Left colon (tissue), 2 donors: ENCODE results near the gene GALNT13. TPM values are rescaled to one million over a fixed set of nuclear protein-coding genes. Genes with fewer than 3 reads are reported as not detected.

Source experiments
- ATAC-seq: fragments of 200-7000 bp; cut with Tn5 transposase; one replicate; pipeline ENCODE4 v1.9.1; 2020; ENCODE audit warnings: mild to moderate bottlenecking, moderate library complexity
- DNase-seq, 2 donors: peaks; one replicate each; pipeline ENCODE4 v3.0.0-alpha.2; 2020
- intact Hi-C, 2 donors: fragments of 100-400 bp; cut with DNase I in 1 of 2; cut with micrococcal nuclease in 1 of 2; formaldehyde crosslinking; loops; one replicate each; pipeline versions ENCODE4 v1.11.2 to v1.14.0; 2022; cut with DNase I, micrococcal nuclease
- total RNA-seq, 2 donors: library from RNA; stranded (reverse); fragmentation: NEBNext Ultra II Directional; extraction: Animal tissue kit (Norgen Biotek cat#: 25700); gene quantifications; one replicate each; pipeline ENCODE4 v1.2.1, GENCODE V29; 2021
- donor health status: DM: no; HTN: no; CAD: no.
- donor health status: DM: yes; HTN: yes; CAD: no.

Gene GALNT13
- total RNA-seq, 2 donors from 2014 or later = 0.31 to 0.50 TPM

DNA sequence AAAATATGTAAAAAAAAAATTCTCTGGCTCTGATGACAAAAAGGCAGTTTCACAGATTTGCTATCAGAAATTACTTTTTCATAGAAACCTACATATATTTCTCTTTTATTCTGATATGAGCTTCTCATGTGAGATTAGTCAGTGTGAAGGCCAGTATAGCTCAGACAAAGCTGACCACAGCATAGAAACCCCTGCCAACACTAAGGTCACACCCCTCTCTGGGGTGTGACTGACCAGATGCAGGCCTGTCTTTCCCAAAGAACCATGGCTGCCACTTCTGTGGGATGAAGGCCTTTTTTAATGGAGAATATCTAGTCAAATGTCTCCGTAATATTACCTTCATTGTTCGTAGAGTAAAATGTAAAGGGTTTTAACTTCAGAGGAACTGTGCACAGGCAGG is 496.4 kb downstream of the GALNT13 start:
- DNase-seq (no peak), ATAC-seq (no peak)
- intact Hi-C loops = no loop called here

DNA sequence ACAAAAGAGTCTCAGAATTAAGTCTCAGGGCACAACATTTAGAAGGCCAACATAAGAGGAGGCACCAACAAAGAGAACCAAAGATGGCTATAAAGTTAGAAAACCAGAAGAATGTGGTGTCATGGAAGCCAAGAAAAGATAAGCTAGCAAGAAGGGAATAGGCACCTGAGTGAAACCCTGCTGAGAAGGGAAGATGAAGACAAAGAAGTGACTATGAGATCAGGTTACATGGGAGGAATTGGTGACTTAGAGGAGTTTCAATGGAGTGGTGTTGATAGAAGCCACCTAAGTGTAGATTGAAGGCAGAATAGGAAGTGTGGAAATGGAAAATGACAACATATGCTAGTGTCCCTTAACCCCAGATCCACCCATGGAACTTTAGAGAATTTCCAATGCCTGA is 499.2 kb downstream of the GALNT13 start:
- DNase-seq (no peak), ATAC-seq (no peak)
- intact Hi-C loops = no loop called here

DNA sequence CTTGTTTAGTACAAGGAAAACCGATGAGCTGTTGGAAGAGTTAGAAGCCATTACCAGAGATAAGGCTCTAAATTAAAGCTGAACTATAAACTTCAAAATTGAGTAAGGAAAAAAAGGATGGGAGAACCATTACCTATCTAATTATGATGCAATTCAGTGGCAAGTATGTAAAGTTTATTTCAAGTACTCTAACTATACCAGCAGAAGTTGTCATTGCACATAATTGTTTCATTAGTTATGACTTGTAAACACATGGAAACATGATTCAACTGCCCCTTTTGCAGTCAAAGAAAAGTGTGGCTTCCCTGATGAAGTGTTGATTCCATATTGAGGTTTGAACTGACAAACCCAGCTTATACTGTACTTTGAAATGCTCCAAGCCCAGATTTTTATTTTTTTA is 502.7 kb downstream of the GALNT13 start:
- intact Hi-C loops = no loop called here
- DNase-seq = no peak
- no peak for ATAC-seq

DNA sequence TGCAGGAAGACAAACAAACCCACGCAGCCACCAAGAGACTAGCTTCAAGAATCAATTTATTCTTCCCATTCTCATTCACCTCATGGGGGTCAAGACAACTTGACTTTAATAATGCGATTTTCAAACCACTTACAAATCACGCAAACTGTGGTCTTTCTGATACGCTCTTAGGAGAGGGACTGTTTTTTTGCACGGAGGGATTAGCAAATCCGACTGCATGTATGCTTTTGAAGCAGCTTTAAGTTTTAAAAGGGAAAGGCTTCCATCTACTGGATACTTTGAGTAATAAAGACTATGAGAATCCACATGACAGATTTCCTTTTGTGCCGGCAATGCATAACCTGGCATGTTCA is 503.8 kb downstream of the GALNT13 start:
- ATAC-seq = peak; percentile 58
- no peak for DNase-seq

DNA sequence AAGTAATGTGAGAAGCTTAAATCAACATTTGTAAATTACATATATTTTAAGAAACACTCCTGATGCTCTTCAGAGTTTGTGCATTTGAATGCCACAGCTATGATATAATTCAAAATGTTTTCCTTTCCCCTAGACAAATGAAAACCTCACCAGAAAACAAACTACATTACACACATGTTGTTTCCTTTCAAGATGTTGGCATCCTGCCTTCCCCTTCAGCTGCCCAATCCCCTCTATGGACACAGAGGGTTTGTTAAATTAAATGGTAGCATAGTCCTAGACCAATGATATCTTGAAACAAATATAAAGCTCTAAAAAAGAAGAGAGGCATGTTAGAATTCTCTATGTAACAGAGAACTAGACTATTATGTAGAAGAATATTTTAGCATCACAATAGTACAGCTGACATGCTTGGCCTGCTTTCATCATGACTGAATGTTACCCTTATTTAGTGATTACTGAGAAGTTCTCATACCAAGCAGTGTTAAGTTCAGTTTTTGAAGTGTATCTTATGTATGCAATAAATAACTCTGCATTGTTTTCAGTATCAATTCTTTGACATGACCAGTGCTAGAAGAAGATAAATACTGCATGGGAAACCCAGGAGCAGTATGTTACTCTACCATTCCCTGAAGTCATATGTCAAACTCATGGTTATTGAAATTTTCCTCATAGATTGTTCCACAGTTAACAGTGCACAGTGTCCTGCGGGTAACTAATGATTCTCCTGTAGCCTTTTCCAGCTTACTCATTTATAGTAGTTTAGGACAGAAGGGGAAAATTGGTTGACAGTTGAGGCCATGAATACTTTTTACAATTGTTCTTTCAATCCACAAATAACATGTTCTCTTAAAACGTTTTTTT is 510.4 kb downstream of the GALNT13 start:
- ATAC-seq (no peak), DNase-seq (no peak)
- intact Hi-C loops = no loop called here

More for the DNA sequence above, 503.8 kb downstream of the GALNT13 start:
- intact Hi-C loops = no loop called here

DNA sequence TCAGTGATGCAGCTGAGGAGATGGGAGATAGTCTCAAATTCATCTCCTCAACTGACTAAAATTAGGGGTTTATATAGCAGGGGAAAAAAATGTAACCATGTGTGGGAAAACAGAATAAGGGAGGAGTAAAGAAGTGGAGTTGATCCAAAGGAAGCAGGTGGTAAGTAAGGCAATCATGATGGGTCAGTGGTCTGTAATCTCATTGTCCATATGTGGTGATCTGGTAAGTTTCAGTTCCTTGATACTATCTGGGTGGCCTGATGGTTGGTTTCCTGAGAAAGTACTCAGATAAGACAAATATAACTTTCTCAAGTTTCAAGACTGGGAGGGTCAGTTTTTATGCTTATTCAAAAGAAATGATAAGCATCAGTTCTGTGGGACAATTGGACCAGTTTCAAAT is 514.5 kb downstream of the GALNT13 start:
- intact Hi-C loops = no loop called here
- DNase-seq = no peak
- no peak for ATAC-seq

DNA sequence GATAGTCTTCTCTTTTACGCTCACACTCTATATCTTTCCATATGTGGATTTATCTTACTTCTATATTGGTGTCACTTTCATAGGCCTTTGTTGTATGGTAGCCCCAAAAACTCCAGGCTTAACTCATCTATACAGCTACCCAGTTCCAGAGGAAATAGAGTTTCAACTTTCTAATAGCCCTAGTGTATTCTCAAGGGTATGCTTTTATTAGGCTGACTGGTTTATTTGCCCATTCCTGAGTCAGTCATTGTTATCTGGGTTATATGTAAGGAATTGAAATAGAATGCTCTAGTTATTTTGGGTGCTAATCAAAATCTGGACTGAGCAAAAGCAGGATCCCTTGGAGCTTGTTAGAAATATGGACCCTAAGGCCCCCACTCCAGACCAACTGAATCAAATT is 519.3 kb downstream of the GALNT13 start:
- DNase-seq = no peak
- intact Hi-C loops = no loop called here
- no peak for ATAC-seq

DNA sequence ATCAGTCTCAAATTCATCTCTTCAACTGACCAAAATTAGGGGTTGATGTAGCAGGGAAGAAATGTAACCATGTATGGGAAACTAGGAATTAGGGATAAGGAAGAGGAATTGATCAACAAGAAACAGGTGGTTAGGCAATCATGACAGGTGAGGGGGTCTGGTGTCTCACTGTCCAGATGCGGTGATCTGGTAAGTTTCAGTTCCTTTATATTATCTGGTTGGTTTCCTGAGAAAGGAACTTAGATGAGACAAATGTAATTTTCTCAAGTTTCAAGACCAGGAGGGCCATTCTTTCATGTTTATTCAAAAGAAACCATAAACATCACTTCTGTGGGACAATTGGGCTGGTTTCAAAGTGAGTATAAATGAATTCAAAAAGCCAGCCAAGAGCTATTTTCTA is 520.5 kb downstream of the GALNT13 start:
- intact Hi-C loops = no loop called here
- ATAC-seq (no peak), DNase-seq (no peak)

DNA sequence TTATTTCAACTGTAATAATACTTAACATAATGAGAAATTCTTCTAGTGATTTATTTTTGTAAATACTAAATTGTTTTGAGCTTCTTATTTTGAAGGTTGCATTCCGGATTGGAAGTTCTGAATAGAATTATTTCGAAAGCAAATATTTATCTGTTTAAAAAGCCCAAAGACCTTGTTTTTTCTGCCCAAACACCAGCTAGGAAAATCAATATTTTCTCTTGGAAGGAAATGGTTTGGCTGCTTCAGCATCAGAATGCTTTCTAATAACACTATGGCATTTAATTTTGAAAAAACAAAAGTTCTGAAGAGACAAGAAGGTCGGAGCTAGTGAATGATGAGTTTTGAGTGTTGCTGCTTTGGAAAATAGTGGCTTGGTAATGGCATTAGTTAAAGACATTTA is 522.9 kb downstream of the GALNT13 start:
- intact Hi-C loops = no loop called here
- ATAC-seq (no peak), DNase-seq (no peak)

DNA sequence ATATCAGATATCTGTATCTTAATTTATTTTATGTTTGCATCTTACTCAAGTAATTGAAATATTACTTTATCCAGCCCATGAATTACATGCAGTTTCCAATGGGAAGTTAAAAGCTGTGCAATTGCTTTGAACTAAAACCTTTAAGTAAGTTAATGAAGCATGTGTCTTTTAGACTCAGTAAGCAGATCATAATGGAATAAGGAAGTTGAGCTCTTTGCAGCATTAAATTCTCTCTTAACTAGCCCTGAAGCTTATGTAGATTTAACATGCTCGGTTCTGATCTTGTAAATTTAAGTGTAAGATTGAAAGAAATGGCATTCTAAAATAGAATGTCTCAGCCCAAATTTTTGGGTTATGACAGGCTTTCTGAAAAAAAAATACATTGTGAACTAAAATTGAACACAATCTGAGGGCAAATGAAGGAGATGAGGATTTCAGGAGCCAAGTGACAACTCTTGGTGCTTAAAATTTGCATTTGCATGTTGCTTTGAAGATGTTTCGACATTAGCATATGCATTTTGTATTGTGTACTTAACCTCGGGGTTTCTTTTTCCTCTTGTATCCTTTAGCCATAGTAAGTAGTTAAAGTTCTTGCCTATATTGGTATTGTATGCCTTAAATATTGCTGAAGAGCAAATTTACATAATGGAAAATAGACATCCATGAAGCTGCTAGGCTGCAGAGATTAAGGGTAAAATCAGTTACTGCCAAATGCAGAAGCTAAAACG is 529.0 kb downstream of the GALNT13 start:
- intact Hi-C loops = no loop called here
- ATAC-seq = no peak
- no peak for DNase-seq

DNA sequence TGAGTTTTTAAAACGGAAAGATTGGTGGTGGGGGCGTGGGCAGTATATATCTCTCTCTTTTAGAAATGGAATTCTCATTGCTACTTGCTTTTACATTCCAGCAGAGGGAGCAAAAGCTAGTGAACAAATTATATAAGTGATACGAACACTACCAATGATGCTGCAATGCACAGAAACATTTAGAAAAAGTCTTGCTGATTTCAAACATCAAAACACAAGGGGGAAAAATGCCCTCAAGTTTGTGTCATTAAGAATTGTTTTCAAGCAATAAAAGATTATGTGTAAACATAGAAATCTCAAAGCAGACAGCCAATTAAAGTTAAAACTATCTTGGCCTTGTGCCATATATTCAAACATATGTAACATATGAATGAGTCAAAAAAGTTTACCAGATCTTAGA is 530.5 kb downstream of the GALNT13 start:
- DNase-seq (no peak), ATAC-seq (no peak)
- intact Hi-C loops = no loop called here

DNA sequence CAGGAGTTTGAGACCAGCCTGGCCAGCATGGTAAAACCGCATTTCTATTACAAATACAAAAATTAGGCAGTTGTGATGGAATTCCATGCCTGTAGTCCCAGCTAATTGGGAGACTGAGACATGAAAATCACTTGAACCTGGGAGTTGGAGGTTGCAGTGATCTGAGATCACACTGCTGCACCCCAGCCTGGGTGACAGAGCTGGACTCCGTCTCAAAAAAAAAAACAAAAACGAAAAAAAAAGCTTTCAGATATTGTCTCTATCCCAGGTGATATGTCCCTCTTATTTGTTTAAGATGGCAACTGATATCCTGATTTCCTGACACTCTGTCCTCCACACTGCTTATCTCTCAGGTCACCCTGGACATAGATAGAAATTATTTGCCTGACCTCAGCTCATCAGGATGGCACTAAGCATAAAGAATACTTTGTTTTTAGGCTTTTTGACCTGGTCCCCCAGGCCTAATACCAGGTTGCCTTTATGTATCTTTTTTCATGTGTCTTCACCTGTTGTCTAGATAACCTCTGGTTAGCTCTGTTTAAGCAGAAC is 531.6 kb downstream of the GALNT13 start:
- intact Hi-C loops = no loop called here
- no peak for DNase-seq
- no peak for ATAC-seq

DNA sequence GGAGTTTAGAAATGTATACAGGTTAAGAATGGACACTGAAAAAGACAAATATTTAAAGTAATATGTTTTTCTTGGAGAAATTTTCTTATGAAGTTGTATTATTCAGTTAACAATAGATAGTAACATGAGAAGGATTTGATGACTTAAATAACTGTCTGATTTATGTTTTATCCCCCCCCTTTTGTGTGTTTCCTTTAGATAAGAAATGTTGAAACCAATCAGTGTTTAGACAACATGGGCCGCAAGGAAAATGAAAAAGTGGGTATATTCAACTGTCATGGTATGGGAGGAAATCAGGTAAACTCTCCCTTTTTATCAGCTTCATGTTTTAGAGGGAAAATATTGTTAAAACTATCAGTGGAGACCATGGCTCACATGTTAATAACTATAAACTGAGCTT is 537.1 kb downstream of the GALNT13 start:
- no peak for ATAC-seq
- intact Hi-C loops = no loop called here
- DNase-seq = no peak

DNA sequence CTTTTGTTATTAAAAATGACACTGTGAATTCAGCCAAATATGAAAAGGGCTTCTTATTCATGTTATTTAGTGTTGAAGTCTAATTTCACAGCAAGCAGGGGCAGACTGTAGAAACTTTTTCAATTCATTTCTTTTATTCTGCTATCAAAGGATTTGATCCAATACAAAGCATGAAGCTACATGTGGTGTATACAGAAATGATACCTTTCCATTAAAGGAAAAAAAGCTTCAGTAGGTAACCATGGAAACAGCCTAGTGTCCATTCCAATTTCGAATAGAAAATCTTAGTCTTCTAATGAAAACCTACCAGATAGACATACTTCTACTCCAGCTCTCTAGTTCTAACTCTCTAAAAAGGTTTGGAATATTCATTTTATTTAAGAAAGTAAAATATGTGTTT is 550.5 kb downstream of the GALNT13 start:
- DNase-seq (no peak), ATAC-seq (no peak)
- intact Hi-C loops = no loop called here

DNA sequence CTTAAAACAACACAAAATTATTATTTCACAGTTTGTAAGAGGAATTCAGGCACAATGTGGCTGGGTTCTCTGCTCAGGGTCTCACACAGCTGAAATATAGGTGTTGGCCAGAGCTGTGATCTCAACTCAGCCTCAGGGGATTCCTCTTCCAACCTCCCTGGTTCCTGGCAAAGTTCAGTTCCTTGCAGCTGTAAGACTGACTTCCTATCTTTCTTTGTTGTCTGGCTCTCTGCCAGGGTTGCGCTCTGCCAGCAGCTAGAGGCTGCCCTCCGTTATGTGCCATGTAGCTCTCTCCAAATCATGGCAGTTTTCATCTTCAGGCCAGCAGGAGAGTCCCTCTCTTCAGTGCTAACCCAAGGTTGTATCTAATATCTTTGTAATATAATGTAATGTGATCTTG is 554.3 kb downstream of the GALNT13 start:
- DNase-seq = no peak
- no peak for ATAC-seq
- intact Hi-C loops = no loop called here

DNA sequence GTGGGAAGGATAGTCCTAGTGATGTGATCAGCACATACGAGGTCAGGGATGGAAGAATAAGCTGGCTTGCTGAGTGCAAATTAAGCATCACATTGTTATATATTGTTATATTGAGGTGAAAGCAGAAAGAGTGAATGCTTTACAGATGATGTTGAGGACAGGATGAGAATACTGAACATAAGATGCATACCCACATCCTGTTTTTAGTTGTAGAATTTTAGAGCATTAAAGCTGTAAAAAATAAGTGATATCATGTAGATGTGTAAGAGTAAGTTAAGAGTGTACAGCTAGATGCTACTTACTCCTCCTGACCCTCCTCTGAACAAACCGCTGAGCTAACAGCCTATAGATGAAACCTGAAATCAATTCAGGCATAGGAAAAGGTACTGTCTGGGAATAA is 555.7 kb downstream of the GALNT13 start:
- intact Hi-C loops = no loop called here
- DNase-seq (no peak), ATAC-seq (no peak)

DNA sequence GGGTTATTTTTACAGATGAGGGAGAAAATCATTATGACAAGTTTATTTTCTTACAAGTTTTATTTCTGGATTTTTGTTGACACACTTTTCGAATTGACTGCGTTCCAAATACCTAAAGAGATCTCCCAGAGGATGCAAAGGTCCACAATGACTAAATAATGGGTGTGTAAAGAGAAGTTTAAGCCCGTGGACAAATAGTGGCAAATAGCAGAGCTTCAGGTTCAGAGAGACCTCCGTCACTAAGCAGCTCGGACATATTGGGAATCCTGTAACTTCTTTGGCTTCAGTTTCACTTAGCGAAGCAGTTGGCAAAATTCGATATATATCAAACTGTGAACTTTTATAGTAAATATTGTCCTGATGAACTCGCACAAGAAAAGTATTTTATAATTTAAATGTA is 556.3 kb downstream of the GALNT13 start:
- intact Hi-C loops = no loop called here
- ATAC-seq (no peak), DNase-seq (no peak)

DNA sequence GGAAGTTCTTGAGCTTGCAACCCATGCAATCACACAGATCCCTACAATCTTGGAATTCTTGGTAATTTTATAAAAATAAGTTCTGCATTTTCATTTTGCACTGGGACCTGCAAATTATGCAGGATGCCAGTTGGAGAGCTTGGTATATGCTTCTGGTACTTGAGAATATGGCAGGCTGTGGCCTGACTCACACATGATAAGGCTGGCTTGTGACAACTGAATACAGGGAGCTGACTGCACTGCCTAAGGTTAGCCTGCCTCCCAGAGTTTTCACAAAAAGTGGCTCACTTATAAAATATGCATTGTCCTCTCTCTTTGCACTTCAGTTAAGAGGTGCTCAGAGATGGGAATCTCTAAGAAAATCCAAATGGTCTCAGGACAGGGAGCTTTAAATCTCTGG is 561.3 kb downstream of the GALNT13 start:
- DNase-seq (no peak), ATAC-seq (no peak)
- intact Hi-C loops = no loop called here

DNA sequence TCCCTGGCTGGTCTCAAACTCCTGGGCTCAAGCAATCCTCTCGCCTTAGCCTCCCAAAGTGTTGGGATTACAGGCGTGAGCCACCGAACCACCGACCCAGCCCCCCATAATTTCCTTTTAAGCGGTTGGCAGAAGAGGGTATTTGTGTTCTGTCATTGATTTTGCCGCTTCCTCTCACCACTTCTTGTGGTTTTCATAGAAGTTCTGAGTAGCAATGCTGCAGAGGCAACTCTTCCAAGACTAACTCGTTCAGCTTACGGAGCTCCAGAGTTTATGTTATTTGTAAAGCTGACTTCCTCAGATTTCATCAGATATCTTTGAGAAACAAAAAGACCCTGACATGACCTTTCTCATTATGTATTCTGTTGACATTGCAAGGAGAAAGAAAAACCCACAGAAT is 565.4 kb downstream of the GALNT13 start:
- intact Hi-C loops = no loop called here
- DNase-seq (no peak), ATAC-seq (no peak)

DNA sequence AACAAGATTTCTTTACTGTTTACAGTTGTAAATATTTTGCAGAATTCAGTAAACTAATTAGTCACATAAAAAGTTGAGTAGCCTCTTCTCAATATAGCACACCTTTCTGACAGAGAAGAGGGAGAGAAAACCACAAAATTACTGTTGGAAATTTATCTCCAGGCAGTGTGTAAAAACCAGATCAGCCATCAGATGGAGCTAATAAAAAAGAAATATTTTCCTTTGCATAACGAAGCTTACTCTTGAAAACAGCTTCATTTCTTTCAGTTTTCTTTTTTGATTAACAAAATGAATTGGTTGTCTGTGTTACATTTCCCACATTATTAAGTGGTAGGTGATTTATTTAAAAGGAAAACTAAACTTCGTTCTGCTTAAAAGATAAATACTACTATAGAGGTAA is 567.4 kb downstream of the GALNT13 start:
- DNase-seq = no peak
- no peak for ATAC-seq
- intact Hi-C loops = no loop called here
